ENCODE data around the gene APBA3.

DNA sequence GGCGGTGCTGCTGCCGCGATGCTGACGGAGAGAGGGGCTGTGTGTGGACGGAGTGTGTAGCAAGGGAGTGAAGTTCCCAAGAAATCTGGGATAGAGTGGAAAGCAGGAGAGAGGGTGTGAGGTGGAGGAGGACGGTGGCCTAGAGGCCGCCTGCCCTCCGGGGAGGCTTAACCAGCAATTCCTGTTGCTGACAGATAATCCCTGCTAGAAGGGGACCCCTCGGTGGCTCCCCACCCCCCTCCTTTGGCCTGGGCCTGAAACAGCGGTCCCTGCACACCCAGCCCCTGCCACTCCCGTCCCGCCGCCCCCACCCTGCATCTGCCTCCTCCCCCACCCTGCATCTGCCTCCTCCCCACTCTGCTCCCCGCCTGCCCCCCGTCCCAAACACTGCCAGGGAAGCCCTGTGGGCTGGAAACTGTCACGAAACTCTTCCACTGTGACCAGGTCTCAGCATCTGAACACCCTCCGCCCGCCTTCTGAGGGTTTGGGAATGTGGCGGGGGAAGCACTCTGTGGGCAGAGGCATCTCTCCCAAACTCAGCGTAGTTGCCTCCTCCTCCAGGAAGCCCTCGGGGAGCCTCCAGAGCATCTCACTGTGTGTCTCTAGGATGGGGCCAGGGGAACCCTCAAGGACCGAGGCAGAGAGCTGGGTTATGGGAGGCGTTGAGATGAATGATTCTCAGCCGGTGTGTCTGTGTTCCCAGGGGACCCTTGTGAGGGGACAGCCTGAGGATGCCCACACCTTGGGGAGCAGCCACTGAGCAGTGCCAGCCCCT lies 41.8 kb upstream of the APBA3 start:
- TF ChIP-seq POLR2A (IDR thresholded peaks at IDR 0.05) (no peak), CTCF (IDR thresholded peaks at IDR 0.05) (no peak)
